Gastroesophageal sphincter (tissue), 3 donors: ENCODE results near the gene DNMT1.

Experiments
- EP300 ChIP-seq: sonication (generic); formaldehyde crosslinking; IDR thresholded peaks from one replicate; pipeline ENCODE4 v1.6.1; 2017; ENCODE audit warnings: antibody characterized with exemption, mild to moderate bottlenecking
- POLR2A ChIP-seq, 2 donors: fragments of 450-650 bp; IDR thresholded peaks; one replicate each; pipeline ENCODE4 v1.6.1; 2017; ENCODE audit warnings: antibody characterized with exemption in 2 of 2, mild to moderate bottlenecking in 2 of 2, moderate library complexity in 1 of 2
- TF ChIP-seq, protein P1 (sequence below), 4 experiments: fragments of 200-600 bp in 2 of 4; fragments of 450-650 bp in 2 of 4; sonication (generic) in 1 of 4; IDR thresholded peaks; one replicate each; pipeline ENCODE4 v1.5.1; 2017 to 2019; ENCODE audit warnings: antibody characterized with exemption in 4 of 4, mild to moderate bottlenecking in 2 of 4, moderate library complexity in 2 of 4

DNA sequence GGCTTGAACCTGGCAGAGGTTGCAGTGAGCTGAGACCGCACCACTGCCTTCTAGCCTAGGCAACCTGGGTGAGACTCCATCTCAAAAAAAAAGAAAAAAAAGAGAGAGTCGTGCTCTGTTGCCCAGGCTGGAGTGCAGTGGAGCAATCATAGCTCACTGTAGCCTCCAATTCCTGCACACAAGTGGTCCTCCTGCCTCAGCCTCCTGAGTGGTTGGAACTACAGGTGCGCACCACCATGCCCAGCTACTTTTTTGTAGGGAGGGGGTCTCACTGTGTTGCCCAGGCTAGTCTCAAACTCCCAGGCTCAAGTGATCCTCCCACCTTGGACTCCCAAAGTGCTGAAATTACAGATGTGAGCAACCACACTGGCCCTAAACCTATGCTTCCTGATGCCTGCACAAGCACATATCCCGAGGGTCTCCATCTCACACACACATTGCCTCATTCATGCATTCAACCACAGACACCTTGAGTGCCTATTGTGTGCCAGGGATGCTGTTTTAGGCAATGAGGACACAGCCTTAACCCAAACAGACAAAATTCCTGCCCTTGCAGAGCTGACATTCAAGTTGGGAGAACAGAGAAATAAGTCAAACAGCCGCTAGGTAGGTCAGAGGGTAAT is 94.5 kb downstream of the DNMT1 start:
- TF ChIP-seq POLR2A (IDR thresholded peaks at IDR 0.05) (no peak), EP300 (no peak)
- TF ChIP-seq, protein P1, sequence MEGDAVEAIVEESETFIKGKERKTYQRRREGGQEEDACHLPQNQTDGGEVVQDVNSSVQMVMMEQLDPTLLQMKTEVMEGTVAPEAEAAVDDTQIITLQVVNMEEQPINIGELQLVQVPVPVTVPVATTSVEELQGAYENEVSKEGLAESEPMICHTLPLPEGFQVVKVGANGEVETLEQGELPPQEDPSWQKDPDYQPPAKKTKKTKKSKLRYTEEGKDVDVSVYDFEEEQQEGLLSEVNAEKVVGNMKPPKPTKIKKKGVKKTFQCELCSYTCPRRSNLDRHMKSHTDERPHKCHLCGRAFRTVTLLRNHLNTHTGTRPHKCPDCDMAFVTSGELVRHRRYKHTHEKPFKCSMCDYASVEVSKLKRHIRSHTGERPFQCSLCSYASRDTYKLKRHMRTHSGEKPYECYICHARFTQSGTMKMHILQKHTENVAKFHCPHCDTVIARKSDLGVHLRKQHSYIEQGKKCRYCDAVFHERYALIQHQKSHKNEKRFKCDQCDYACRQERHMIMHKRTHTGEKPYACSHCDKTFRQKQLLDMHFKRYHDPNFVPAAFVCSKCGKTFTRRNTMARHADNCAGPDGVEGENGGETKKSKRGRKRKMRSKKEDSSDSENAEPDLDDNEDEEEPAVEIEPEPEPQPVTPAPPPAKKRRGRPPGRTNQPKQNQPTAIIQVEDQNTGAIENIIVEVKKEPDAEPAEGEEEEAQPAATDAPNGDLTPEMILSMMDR (IDR thresholded peaks at IDR 0.05), result no peak
